ENCODE measurements around the gene GPR18. TPM values are rescaled to one million over a fixed set of nuclear protein-coding genes. Genes with fewer than 3 reads are reported as not detected.

Gene GPR18
- total and polyA plus RNA-seq, 9 of the 15 experiments (the other 6 are each of a cell fraction or from before 2014, with no cell fraction given), result 0.75 TPM; not detected in 8

DNA sequence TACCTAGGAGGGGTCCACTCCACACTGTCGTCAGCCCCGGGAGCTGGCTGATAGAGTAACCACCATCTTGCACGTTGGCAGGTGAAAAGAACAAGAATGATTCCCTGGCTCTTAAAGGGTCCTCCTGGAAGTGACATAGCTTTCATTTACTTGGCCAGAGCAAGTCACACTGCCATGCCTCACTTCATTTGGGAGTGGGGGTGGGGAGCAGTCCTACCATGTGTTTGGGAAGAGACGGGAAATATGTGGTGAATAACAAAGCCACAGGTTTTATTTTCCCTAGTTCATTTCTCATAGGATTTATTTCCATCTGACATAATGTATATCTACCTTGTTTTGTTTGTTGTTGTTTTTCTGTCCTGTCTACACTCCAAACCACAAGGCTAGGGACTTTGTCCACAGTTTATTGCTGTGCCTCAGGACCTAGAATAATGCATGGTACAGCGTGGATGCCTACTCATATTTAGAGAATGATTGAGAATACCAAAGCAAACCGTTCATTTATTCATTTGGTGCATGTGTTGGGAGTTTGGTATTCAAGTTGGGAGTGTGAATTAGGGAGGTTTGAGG lies 30.8 kb downstream of the GPR18 start:
- no peak overlapping the region for H3K27ac ChIP-seq (ENCODE audit: extremely low read depth, low read depth, low read length)
- H3K9me1 ChIP-seq (ENCODE audit: control insufficient read depth, insufficient read depth, low read length), result no peaks in the 10 kb centered on the region
- ATAC-seq, result no peak
- POLR2A ChIA-PET, result interaction anchor here (1.4 kb wide), 1 partner anchor 28 kb away, joined by 4 read pairs; no protein-coding TSS in a partner anchor
- no TSS peak for BruUV-seq (replicated peaks)
- no peak overlapping the region for H3K9ac ChIP-seq (ENCODE audit: insufficient read depth in 1 of 2, low read depth in 2 of 2, low read length in 2 of 2)
- no peak for FAIRE-seq
- in situ Hi-C loops (cut with MboI), result no loop called here
- WGBS (ENCODE audit: insufficient coverage, low coverage, missing lambda C conversion rate), result 83% methylated on average over 3 of the region's 6 CpGs
- H3K36me3 ChIP-seq (ENCODE audit: control insufficient read depth, insufficient read depth, low read length), result peaks cover 7% of the 10 kb centered on the region; the same call in 1 of the 3 replicates
- H3K4me3 ChIP-seq, result no peak overlapping the region
- peaks cover 94% of the 10 kb centered on the region for H3K79me2 ChIP-seq (ENCODE audit: control insufficient read depth, insufficient read depth, low read length)
- H3K27me3 ChIP-seq (ENCODE audit: control insufficient read depth in 2 of 2, insufficient read depth in 2 of 2, low read length in 2 of 2), result no peaks in the 10 kb centered on the region
- intact Hi-C loops (cut with micrococcal nuclease), result no loop called here
- peaks cover 0 to 12% of the 10 kb centered on the region in 2 experiments; a peak in 3 of 5 replicates for H3K4me1 ChIP-seq (replicated peaks in 1 of 2; ENCODE audit: control insufficient read depth in 2 of 2, insufficient read depth in 2 of 2, low read length in 2 of 2)
- no peak overlapping the region for H2AFZ ChIP-seq (ENCODE audit: low read depth, low read length)
- H4K20me1 ChIP-seq (replicated peaks; ENCODE audit: control insufficient read depth, insufficient read depth, low read length), result peaks cover 17% of the 10 kb centered on the region
- no peak for DNase-seq (ENCODE audit: extremely low read depth in 1 of 4, low spot score in 3 of 4)
- no peak overlapping the region for H3K4me2 ChIP-seq (ENCODE audit: insufficient read depth, low read length)
- CTCF ChIA-PET (ENCODE audit: low intra/inter-chr PET ratio), result no interaction called here
- H3K9me3 ChIP-seq (replicated peaks; ENCODE audit: control insufficient read depth, insufficient read depth, low read depth, low read length), result no peaks in the 10 kb centered on the region
- TF ChIP-seq, protein P1, sequence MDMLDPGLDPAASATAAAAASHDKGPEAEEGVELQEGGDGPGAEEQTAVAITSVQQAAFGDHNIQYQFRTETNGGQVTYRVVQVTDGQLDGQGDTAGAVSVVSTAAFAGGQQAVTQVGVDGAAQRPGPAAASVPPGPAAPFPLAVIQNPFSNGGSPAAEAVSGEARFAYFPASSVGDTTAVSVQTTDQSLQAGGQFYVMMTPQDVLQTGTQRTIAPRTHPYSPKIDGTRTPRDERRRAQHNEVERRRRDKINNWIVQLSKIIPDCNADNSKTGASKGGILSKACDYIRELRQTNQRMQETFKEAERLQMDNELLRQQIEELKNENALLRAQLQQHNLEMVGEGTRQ (CRISPR knock-in tag; IDR thresholded peaks at IDR 0.05), result no peak
- no peak for TF ChIP-seq GTF2A2 (tag; IDR thresholded peaks at IDR 0.05)
- TF ChIP-seq CTBP1 (IDR thresholded peaks at IDR 0.05; ENCODE audit: borderline replicate concordance), result no peak
- TF ChIP-seq XRCC4 (IDR thresholded peaks at IDR 0.05; ENCODE audit: extremely low read depth, insufficient read depth, insufficient read length), result no peak
- TF ChIP-seq EWSR1 (IDR thresholded peaks at IDR 0.05; ENCODE audit: borderline replicate concordance, low read depth, partially characterized antibody), result no peak
- no peak for TF ChIP-seq GATAD2B (IDR thresholded peaks at IDR 0.05; ENCODE audit: borderline replicate concordance)
- no peak for TF ChIP-seq ZNF143 (CRISPR knock-in tag; IDR thresholded peaks at IDR 0.05)
- TF ChIP-seq, protein P2, sequence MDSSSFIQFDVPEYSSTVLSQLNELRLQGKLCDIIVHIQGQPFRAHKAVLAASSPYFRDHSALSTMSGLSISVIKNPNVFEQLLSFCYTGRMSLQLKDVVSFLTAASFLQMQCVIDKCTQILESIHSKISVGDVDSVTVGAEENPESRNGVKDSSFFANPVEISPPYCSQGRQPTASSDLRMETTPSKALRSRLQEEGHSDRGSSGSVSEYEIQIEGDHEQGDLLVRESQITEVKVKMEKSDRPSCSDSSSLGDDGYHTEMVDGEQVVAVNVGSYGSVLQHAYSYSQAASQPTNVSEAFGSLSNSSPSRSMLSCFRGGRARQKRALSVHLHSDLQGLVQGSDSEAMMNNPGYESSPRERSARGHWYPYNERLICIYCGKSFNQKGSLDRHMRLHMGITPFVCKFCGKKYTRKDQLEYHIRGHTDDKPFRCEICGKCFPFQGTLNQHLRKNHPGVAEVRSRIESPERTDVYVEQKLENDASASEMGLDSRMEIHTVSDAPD (CRISPR knock-in tag; IDR thresholded peaks at IDR 0.05), result no peak
- TF ChIP-seq FOXA3 (CRISPR knock-in tag; conservative IDR thresholded peaks at IDR 0.05 in 1 of 2, IDR thresholded peaks at IDR 0.05 in 1 of 2), result no peak
- TF ChIP-seq ZNF41 (CRISPR knock-in tag; conservative IDR thresholded peaks at IDR 0.05), result no peak
- no peak for TF ChIP-seq ZNF133 (CRISPR knock-in tag; IDR thresholded peaks at IDR 0.05)
- no peak for TF ChIP-seq NCOR1 (IDR thresholded peaks at IDR 0.05)
- no peak for TF ChIP-seq SAFB (IDR thresholded peaks at IDR 0.05; ENCODE audit: borderline replicate concordance, low read depth, low read length)
- TF ChIP-seq, protein P3, sequence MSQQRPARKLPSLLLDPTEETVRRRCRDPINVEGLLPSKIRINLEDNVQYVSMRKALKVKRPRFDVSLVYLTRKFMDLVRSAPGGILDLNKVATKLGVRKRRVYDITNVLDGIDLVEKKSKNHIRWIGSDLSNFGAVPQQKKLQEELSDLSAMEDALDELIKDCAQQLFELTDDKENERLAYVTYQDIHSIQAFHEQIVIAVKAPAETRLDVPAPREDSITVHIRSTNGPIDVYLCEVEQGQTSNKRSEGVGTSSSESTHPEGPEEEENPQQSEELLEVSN (IDR thresholded peaks at IDR 0.05; ENCODE audit: borderline replicate concordance in 1 of 2, extremely low read depth in 1 of 2, insufficient read depth in 1 of 2, insufficient read length in 1 of 2, low read depth in 1 of 2, low read length in 1 of 2, poor library complexity in 1 of 2, severe bottlenecking in 1 of 2), result no peak
- TF ChIP-seq PHF8 (IDR thresholded peaks at IDR 0.05; ENCODE audit: borderline replicate concordance, low read length), result no peak
- TF ChIP-seq NUFIP1 (IDR thresholded peaks at IDR 0.05; ENCODE audit: partially characterized antibody), result no peak
- no peak for TF ChIP-seq ERF (CRISPR knock-in tag; IDR thresholded peaks at IDR 0.05)
- no peak for TF ChIP-seq ZNF282 (CRISPR knock-in tag; IDR thresholded peaks at IDR 0.05)
- TF ChIP-seq E2F5 (CRISPR knock-in tag; IDR thresholded peaks at IDR 0.05), result no peak
